ENCODE results near the gene ARHGEF40. TPM values are rescaled to one million over a fixed set of nuclear protein-coding genes. Genes with fewer than 3 reads are reported as not detected.

The ARHGEF40 gene
- total RNA-seq, 1 experiment from 2014 or later = 71.4 TPM

- Histone ChIP-seq H4K5ac (ENCODE audit: insufficient read length, low read depth, low read length) (no peak overlapping the region), H4K20me1 (ENCODE audit: control insufficient read depth, insufficient read depth, insufficient read length) (no peaks in the 10 kb centered on the region), H2BK12ac (ENCODE audit: insufficient read length, low read depth, low read length) (no peak overlapping the region), H3K4me1 (ENCODE audit: insufficient read depth, low read length) (no peaks in the 10 kb centered on the region), H3K23me2 (ENCODE audit: insufficient read length, low read depth, low read length, poor library complexity, severe bottlenecking) (no peaks in the 10 kb centered on the region), H3K18ac (ENCODE audit: insufficient read length, low read depth, low read length) (no peak overlapping the region), H2AFZ (ENCODE audit: low read length) (no peak overlapping the region), H2BK5ac (ENCODE audit: insufficient read length, low read length) (no peak overlapping the region), H3K79me1 (ENCODE audit: insufficient read depth, low read depth, low read length, poor library complexity, severe bottlenecking) (no peaks in the 10 kb centered on the region), H3K4me2 (ENCODE audit: insufficient read depth, insufficient read length, low read length) (no peak overlapping the region), H2BK20ac (ENCODE audit: low read depth, low read length, poor library complexity, severe bottlenecking) (no peak overlapping the region), H3K14ac (ENCODE audit: insufficient read depth, low read length) (no peak overlapping the region), H4K8ac (replicated peaks; ENCODE audit: insufficient read length, low read depth, low read length) (no peak overlapping the region), H2AK5ac (ENCODE audit: insufficient read length, low read length) (no peak overlapping the region), H3K27ac (ENCODE audit: insufficient read length, low read depth, low read length) (no peak overlapping the region), H3K56ac (ENCODE audit: insufficient read length, low read depth, low read length) (no peak overlapping the region), H3K4ac (ENCODE audit: low read depth, low read length) (no peak overlapping the region), H2BK15ac (ENCODE audit: low read depth, low read length) (no peak overlapping the region), H3K9me3 (ENCODE audit: control insufficient read depth, low read depth, low read length) (no peaks in the 10 kb centered on the region), H4K91ac (ENCODE audit: insufficient read length, low read depth, low read length) (no peak overlapping the region), H3T11ph (ENCODE audit: low read length) (no peak overlapping the region), H2BK120ac (ENCODE audit: low read depth, low read length, poor library complexity, severe bottlenecking) (no peak overlapping the region), H3K9ac (ENCODE audit: extremely low read depth, insufficient read length, low read length) (no peak overlapping the region), H3K27me3 (ENCODE audit: insufficient read depth, low read length) (no peaks in the 10 kb centered on the region), H3K23ac (ENCODE audit: insufficient read length, low read depth, low read length) (no peak overlapping the region), H3K79me2 (ENCODE audit: insufficient read depth, low read length) (no peaks in the 10 kb centered on the region)
- Mint-ChIP-seq H3K9me3 (no peaks in the 10 kb centered on the region), H3K36me3 (ENCODE audit: insufficient read depth in 1 of 3, low read depth in 3 of 3) (no peaks in the 10 kb centered on the region), H3K4me3 (no peak overlapping the region), H3K4me1 (peaks cover 6% of the 10 kb centered on the region in 2 experiments), H3K27me3 (ENCODE audit: low read depth) (no peaks in the 10 kb centered on the region), H3K27ac (no peak overlapping the region)
- DNase-seq = no peak
- no peak for TF ChIP-seq CTCF (conservative IDR thresholded peaks at IDR 0.05)
- no CpG with 5 or more reads among the region's 6 CpGs for WGBS (ENCODE audit: extremely low coverage, insufficient read length, low lambda C conversion rate)
Measured at GRCh38 chr14:21120686-21121085, 50.6 kb downstream of the ARHGEF40 start.
